ENCODE results near the gene PRR23A. TPM values are rescaled to one million over a fixed set of nuclear protein-coding genes. Genes with fewer than 3 reads are reported as not detected.

Gene PRR23A
- total RNA-seq, 1 experiment from 2014 or later: not detected

DNA sequence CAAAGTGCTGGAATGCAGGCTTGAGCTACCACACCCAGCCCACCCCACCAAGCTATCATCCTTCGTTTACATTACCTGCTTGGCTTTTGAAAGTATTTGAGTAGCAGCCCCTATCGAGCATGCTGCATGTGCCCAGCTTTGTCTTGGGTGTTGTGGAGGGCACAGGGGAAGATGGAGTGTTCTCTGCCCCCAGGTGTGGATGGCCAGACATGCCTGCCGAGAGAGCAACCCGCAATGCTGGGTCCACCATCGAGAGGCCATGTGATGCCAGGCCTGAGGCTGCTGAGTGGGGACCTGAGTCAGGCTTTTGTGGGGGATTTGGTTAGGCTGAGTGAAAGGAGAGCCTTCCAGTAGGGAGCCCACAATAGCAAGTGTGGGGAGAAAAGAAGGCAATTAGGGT is 33.1 kb downstream of the PRR23A start:
- Histone ChIP-seq H3K36me3 (ENCODE audit: control insufficient read depth, insufficient read depth, low read length) (no peaks in the 10 kb centered on the region), H3K27me3 (replicated peaks; ENCODE audit: control insufficient read depth, insufficient read depth, low read length) (no peaks in the 10 kb centered on the region), H3K9me3 (no peaks in the 10 kb centered on the region), H3K4me3 (ENCODE audit: low read depth, low read length) (no peak overlapping the region), H3K4me1 (no peaks in the 10 kb centered on the region)
- TF ChIP-seq, protein P1, sequence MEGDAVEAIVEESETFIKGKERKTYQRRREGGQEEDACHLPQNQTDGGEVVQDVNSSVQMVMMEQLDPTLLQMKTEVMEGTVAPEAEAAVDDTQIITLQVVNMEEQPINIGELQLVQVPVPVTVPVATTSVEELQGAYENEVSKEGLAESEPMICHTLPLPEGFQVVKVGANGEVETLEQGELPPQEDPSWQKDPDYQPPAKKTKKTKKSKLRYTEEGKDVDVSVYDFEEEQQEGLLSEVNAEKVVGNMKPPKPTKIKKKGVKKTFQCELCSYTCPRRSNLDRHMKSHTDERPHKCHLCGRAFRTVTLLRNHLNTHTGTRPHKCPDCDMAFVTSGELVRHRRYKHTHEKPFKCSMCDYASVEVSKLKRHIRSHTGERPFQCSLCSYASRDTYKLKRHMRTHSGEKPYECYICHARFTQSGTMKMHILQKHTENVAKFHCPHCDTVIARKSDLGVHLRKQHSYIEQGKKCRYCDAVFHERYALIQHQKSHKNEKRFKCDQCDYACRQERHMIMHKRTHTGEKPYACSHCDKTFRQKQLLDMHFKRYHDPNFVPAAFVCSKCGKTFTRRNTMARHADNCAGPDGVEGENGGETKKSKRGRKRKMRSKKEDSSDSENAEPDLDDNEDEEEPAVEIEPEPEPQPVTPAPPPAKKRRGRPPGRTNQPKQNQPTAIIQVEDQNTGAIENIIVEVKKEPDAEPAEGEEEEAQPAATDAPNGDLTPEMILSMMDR (IDR thresholded peaks at IDR 0.05; ENCODE audit: insufficient read depth in 1 of 2, low read depth in 1 of 2, low read length in 1 of 2, severe bottlenecking in 1 of 2, unreplicated experiment in 1 of 2): no peak
- no peak for DNase-seq
- BruUV-seq (replicated peaks): no TSS peak
- Mint-ChIP-seq H3K9me3 (ENCODE audit: unreplicated experiment) (no peaks in the 10 kb centered on the region), H3K27ac (ENCODE audit: unreplicated experiment) (no peak overlapping the region), H3K4me3 (ENCODE audit: unreplicated experiment) (no peak overlapping the region), H3K27me3 (ENCODE audit: insufficient read depth, unreplicated experiment) (peaks cover 4% of the 10 kb centered on the region), H3K36me3 (ENCODE audit: insufficient read depth, unreplicated experiment) (no peaks in the 10 kb centered on the region), H3K4me1 (ENCODE audit: low read depth, unreplicated experiment) (no peaks in the 10 kb centered on the region)
- intact Hi-C loops (cut with micrococcal nuclease; ENCODE audit: unreplicated experiment): no loop called here
- CTCF ChIA-PET: no interaction called here
- POLR2A ChIA-PET: no interaction called here

DNA sequence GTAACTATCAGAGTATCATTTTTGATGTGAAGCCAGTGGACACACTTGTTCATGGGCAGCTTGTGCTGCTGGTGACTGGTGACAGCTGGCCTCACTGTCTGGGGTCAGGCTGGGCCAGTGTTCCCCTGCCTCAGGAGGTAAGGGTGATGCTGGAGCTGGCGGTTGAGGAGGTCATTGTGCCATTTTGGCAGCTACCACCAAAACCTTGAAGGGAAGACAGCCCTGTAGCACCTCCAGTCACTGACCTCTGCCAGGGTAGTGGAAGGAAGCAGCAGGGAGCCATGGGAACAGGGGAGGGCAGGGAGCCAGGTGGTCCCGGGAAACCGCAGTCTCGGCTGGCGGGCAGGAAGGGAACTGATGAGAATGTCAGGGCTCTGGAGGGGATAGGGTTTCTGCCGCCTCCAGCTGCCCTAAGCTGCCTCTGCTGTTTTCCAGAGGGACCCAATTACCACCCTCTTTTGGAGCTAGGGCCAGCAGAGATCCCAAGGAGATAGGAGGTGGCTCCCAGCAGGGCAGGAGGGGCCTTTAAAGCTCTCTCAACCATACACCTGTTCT is 34.2 kb downstream of the PRR23A start:
- intact Hi-C loops (cut with micrococcal nuclease; ENCODE audit: unreplicated experiment): no loop called here
- POLR2A ChIA-PET: no interaction called here
- CTCF ChIA-PET: no interaction called here

DNA sequence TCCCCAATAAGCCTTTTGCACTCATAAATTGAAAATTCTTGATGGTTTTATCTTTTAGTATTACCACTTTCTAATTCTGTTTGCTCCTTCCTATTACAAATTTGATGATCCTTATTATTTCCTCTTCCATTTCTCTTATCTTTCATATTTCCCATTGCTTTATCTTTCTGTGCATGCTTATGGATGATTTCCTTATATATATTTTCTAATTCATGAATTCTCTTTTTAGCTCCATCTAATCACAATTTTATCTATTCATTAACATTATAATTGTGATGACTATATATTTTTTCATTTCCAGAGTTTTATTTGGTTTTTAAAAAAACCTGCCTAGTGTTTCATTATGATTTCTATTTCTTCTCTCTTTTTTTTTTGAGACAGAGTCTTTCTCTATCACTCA is 41.1 kb downstream of the PRR23A start:
- Mint-ChIP-seq H3K27ac (ENCODE audit: unreplicated experiment) (no peak overlapping the region), H3K9me3 (ENCODE audit: unreplicated experiment) (peaks cover 10% of the 10 kb centered on the region), H3K36me3 (ENCODE audit: insufficient read depth, unreplicated experiment) (no peaks in the 10 kb centered on the region), H3K27me3 (ENCODE audit: insufficient read depth, unreplicated experiment) (peaks cover 15% of the 10 kb centered on the region), H3K4me3 (ENCODE audit: unreplicated experiment) (no peak overlapping the region), H3K4me1 (ENCODE audit: low read depth, unreplicated experiment) (no peaks in the 10 kb centered on the region)
- intact Hi-C loops (cut with micrococcal nuclease; ENCODE audit: unreplicated experiment): no loop called here
- Histone ChIP-seq H3K9me3 (no peaks in the 10 kb centered on the region), H3K4me3 (ENCODE audit: low read depth, low read length) (no peak overlapping the region), H3K36me3 (ENCODE audit: control insufficient read depth, insufficient read depth, low read length) (no peaks in the 10 kb centered on the region), H3K4me1 (no peaks in the 10 kb centered on the region), H3K27me3 (replicated peaks; ENCODE audit: control insufficient read depth, insufficient read depth, low read length) (no peaks in the 10 kb centered on the region)
- TF ChIP-seq, protein P1 (IDR thresholded peaks at IDR 0.05; ENCODE audit: insufficient read depth in 1 of 2, low read depth in 1 of 2, low read length in 1 of 2, severe bottlenecking in 1 of 2, unreplicated experiment in 1 of 2): no peak
- POLR2A ChIA-PET: no interaction called here
- CTCF ChIA-PET: no interaction called here
- DNase-seq: no peak
- BruUV-seq (replicated peaks): no TSS peak

More for the DNA sequence above, 34.2 kb downstream of the PRR23A start:
- no peaks in the 10 kb centered on the region for H3K27me3 ChIP-seq (replicated peaks; ENCODE audit: control insufficient read depth, insufficient read depth, low read length)
- H3K4me1 Mint-ChIP-seq (ENCODE audit: low read depth, unreplicated experiment): no peaks in the 10 kb centered on the region
- no peak overlapping the region for H3K27ac Mint-ChIP-seq (ENCODE audit: unreplicated experiment)
- no peaks in the 10 kb centered on the region for H3K36me3 Mint-ChIP-seq (ENCODE audit: insufficient read depth, unreplicated experiment)
- H3K36me3 ChIP-seq (ENCODE audit: control insufficient read depth, insufficient read depth, low read length): no peaks in the 10 kb centered on the region
- TF ChIP-seq, protein P1 (IDR thresholded peaks at IDR 0.05; ENCODE audit: insufficient read depth in 1 of 2, low read depth in 1 of 2, low read length in 1 of 2, severe bottlenecking in 1 of 2, unreplicated experiment in 1 of 2): no peak
- no peaks in the 10 kb centered on the region for H3K4me1 ChIP-seq
- H3K9me3 Mint-ChIP-seq (ENCODE audit: unreplicated experiment): no peaks in the 10 kb centered on the region
- BruUV-seq (replicated peaks): no TSS peak
- H3K4me3 ChIP-seq (ENCODE audit: low read depth, low read length): no peak overlapping the region
- DNase-seq: no peak
- peaks cover 5% of the 10 kb centered on the region for H3K27me3 Mint-ChIP-seq (ENCODE audit: insufficient read depth, unreplicated experiment)
- no peaks in the 10 kb centered on the region for H3K9me3 ChIP-seq
- no peak overlapping the region for H3K4me3 Mint-ChIP-seq (ENCODE audit: unreplicated experiment)

Data from Caco-2 (cell line).